HCT116 (cell line): Measurements from ENCODE around the gene TMEM234. TPM values are rescaled to one million over a fixed set of nuclear protein-coding genes. Genes with fewer than 3 reads are reported as not detected.

ENCODE experiments used
- ATAC-seq: fragments of 200-7000 bp; cut with Tn5 transposase; 2 replicates; pipeline ENCODE4 v1.9.1; 2020; ENCODE audit warnings: mild to moderate bottlenecking, moderate library complexity
- BruUV-seq: library from RNA; stranded (reverse); fragments of 400-500 nt; replicated peaks from 2 replicates; lab custom pipeline; 2021; lab: Mats Ljungman, UMichigan
- CTCF ChIA-PET: fragments of 300-600 bp; sonication (Branson Sonifier 250); formaldehyde crosslinking; loops from one replicate; lab custom pipeline; 2021; ENCODE audit warnings: antibody characterized with exemption; lab: Charles Lee
- POLR2A ChIA-PET: fragments of 300-600, 350-600 bp; sonication (Branson Sonifier 250); formaldehyde crosslinking; loops from one replicate; lab custom pipeline; 2021; ENCODE audit warnings: antibody characterized with exemption; lab: Charles Lee
- RAD21 ChIA-PET, 2 experiments: fragments of 300-600 bp; sonication (Branson Sonifier 250); formaldehyde crosslinking; loops; one replicate each; lab custom pipeline; 2023; ENCODE audit warnings: low total read pairs in 2 of 2; ENCODE audit not compliant: uncharacterized antibody in 2 of 2, unreplicated experiment in 2 of 2, low non-redundant PET in 1 of 2; lab: Charles Lee
- DNase-seq: peaks from one replicate; pipeline ENCODE4 v3.0.0-alpha.2; 2010; ENCODE audit warnings: low read depth, low spot score
- H2AFZ ChIP-seq: fragments of 200-600 bp; shearing (Covaris generic), sonication (generic); 2 replicates; pipeline ENCODE4 v1.6.1; 2017; ENCODE audit warnings: low read depth, mixed run types, mixed read lengths, antibody characterized with exemption, low read length; ENCODE audit not compliant: poor library complexity, severe bottlenecking
- H3K27ac ChIP-seq: 2 replicates; pipeline ENCODE4 v1.5.1; 2012; ENCODE audit warnings: low read depth, low read length
- H3K27me3 ChIP-seq: fragments of 200-600 bp; sonication (generic); 2 replicates; pipeline ENCODE4 v1.6.1; 2016; ENCODE audit warnings: mixed run types, low read length, mixed read lengths; ENCODE audit not compliant: insufficient read depth
- H3K36me3 ChIP-seq, 2 experiments: fragments of 200-500 bp in 1 of 2; fragments of 200-600 bp in 1 of 2; sonication (Bioruptor generic) in 1 of 2; sonication (generic) in 1 of 2; 2 replicates each; pipeline versions ENCODE4 v1.5.1 to v1.6.1; 2014 to 2016; ENCODE audit warnings: low read length in 2 of 2, inconsistent platforms in 1 of 2, mixed read lengths in 1 of 2, mixed run types in 1 of 2; ENCODE audit not compliant: insufficient read depth in 2 of 2, control insufficient read depth in 1 of 2
- H3K4me1 ChIP-seq, 2 experiments: fragments of 200-600 bp in 1 of 2; sonication (generic) in 1 of 2; 2 replicates each; pipeline versions ENCODE4 v1.5.1 to v1.6.1; 2012 to 2017; ENCODE audit warnings: low read length in 2 of 2, inconsistent platforms in 1 of 2, mild to moderate bottlenecking in 1 of 2, mixed read lengths in 1 of 2, mixed run types in 1 of 2, moderate library complexity in 1 of 2; ENCODE audit not compliant: insufficient read depth in 2 of 2, control insufficient read depth in 1 of 2
- H3K4me2 ChIP-seq: fragments of 200-600 bp; sonication (generic); 2 replicates; pipeline ENCODE4 v1.6.1; 2017; ENCODE audit warnings: mixed run types, low read length, mixed read lengths
- H3K4me3 ChIP-seq, 2 experiments: fragments of 200-600 bp in 1 of 2; sonication (generic) in 1 of 2; replicated peaks in 1 of 2; 2 replicates each; pipeline ENCODE4 v1.5.1; 2011 to 2016; ENCODE audit warnings: low read length in 2 of 2, control low read depth in 1 of 2, low read depth in 1 of 2, mild to moderate bottlenecking in 1 of 2, mixed read lengths in 1 of 2, mixed run types in 1 of 2
- H3K79me2 ChIP-seq: fragments of 200-600 bp; sonication (generic); 2 replicates; pipeline ENCODE4 v1.6.1; 2017; ENCODE audit warnings: mild to moderate bottlenecking, mixed run types, low read length, moderate library complexity, mixed read lengths; ENCODE audit not compliant: insufficient read depth
- H3K9ac ChIP-seq: fragments of 200-600 bp; sonication (generic); 2 replicates; pipeline ENCODE4 v1.6.1; 2016; ENCODE audit warnings: low read length, mixed read lengths
- H3K9me2 ChIP-seq: fragments of 200-600 bp; sonication (generic), shearing (Covaris generic); 2 replicates; pipeline ENCODE4 v1.6.1; 2017; ENCODE audit warnings: mixed run types, mild to moderate bottlenecking, moderate library complexity; ENCODE audit not compliant: insufficient read depth
- H3K9me3 ChIP-seq, 2 experiments: fragments of 200-500 bp in 1 of 2; fragments of 200-600 bp in 1 of 2; sonication (Bioruptor generic) in 1 of 2; sonication (generic) in 1 of 2; 2 replicates each; pipeline ENCODE4 v1.6.1; 2014 to 2017; ENCODE audit warnings: low read length in 2 of 2, mixed read lengths in 2 of 2, inconsistent platforms in 1 of 2, low read depth in 1 of 2, mild to moderate bottlenecking in 1 of 2, mixed run types in 1 of 2, moderate library complexity in 1 of 2; ENCODE audit not compliant: control insufficient read depth in 1 of 2, insufficient read depth in 1 of 2
- H4K20me1 ChIP-seq: fragments of 200-600 bp; sonication (generic), shearing (Covaris generic); 2 replicates; pipeline ENCODE4 v1.6.1; 2017; ENCODE audit warnings: mixed run types, mild to moderate bottlenecking, moderate library complexity; ENCODE audit not compliant: insufficient read depth
- CBX3 ChIP-seq: IDR thresholded peaks from 2 replicates; pipeline ENCODE4 v1.6.1; 2012; ENCODE audit warnings: low read depth
- CTCF ChIP-seq, 3 experiments: fragments of 200-600 bp in 1 of 3; sonication (generic) in 1 of 3; IDR thresholded peaks in 2 of 3; conservative IDR thresholded peaks in 1 of 3; 2 replicates each; pipeline ENCODE4 v1.5.1; 2012 to 2017; ENCODE audit warnings: low read depth in 2 of 3, low read length in 2 of 3, antibody characterized with exemption in 1 of 3, borderline replicate concordance in 1 of 3, control low read depth in 1 of 3, mild to moderate bottlenecking in 1 of 3, mixed read lengths in 1 of 3, mixed run types in 1 of 3, moderate library complexity in 1 of 3; ENCODE audit not compliant: insufficient read depth in 1 of 3
- EGR1 ChIP-seq: IDR thresholded peaks from 2 replicates; pipeline ENCODE4 v1.6.1; 2012; ENCODE audit warnings: low read depth
- FOSL1 ChIP-seq: IDR thresholded peaks from 2 replicates; pipeline ENCODE4 v1.6.1; 2012; ENCODE audit warnings: low read depth
- JUND ChIP-seq: IDR thresholded peaks from 2 replicates; pipeline ENCODE4 v1.6.1; 2012
- POLR2A ChIP-seq: IDR thresholded peaks from 2 replicates; pipeline ENCODE4 v1.7.0; 2011; ENCODE audit warnings: borderline replicate concordance; ENCODE audit not compliant: insufficient read depth, insufficient read length; ENCODE audit errors: extremely low read depth
- RAD21 ChIP-seq: IDR thresholded peaks from 2 replicates; pipeline ENCODE4 v1.6.1; 2012; ENCODE audit warnings: low read depth, mild to moderate bottlenecking
- SIN3A ChIP-seq: IDR thresholded peaks from 2 replicates; pipeline ENCODE4 v1.6.1; 2012; ENCODE audit warnings: low read depth
- SP1 ChIP-seq: IDR thresholded peaks from 2 replicates; pipeline ENCODE4 v1.6.1; 2012; ENCODE audit warnings: low read depth
- SRF ChIP-seq: IDR thresholded peaks from 2 replicates; pipeline ENCODE4 v1.6.1; 2012; ENCODE audit warnings: low read depth
- TCF7L2 ChIP-seq: IDR thresholded peaks from 2 replicates; pipeline ENCODE4 v1.7.0; 2011; ENCODE audit warnings: borderline replicate concordance, inconsistent platforms; ENCODE audit not compliant: insufficient read depth, insufficient read length; ENCODE audit errors: extremely low read depth
- ZBTB33 ChIP-seq: IDR thresholded peaks from 2 replicates; pipeline ENCODE4 v1.6.1; 2011; ENCODE audit warnings: mild to moderate bottlenecking, low read length, moderate library complexity; ENCODE audit not compliant: insufficient replicate concordance; ENCODE audit errors: extremely low read depth
- ZFX ChIP-seq: fragments of 450-650 bp; IDR thresholded peaks from 2 replicates; pipeline ENCODE4 v1.6.1; 2017
- intact Hi-C: fragments of 100-400 bp; cut with micrococcal nuclease; formaldehyde crosslinking; loops from 2 replicates; pipeline ENCODE4 v1.10.0; 2022
- total RNA-seq: library from RNA; stranded (reverse); gene quantifications from one replicate; pipeline ENCODE4 v1.2.1, GENCODE V29; 2021; ENCODE audit not compliant: unreplicated experiment

The TMEM234 gene
- total RNA-seq, 1 experiment from 2014 or later, result 12.3 TPM

- Histone ChIP-seq H3K36me3 (peaks cover 27 to 50% of the 10 kb centered on the region in 2 experiments), H3K9me3 (no peaks in the 10 kb centered on the region), H4K20me1 (no peaks in the 10 kb centered on the region; the same call in 1 of the 2 replicates), H3K4me1 (peaks cover 5 to 21% of the 10 kb centered on the region in 2 experiments; a peak in 3 of 4 replicates), H3K79me2 (no peaks in the 10 kb centered on the region), H3K9me2 (no peaks in the 10 kb centered on the region), H3K27ac (no peak overlapping the region; the same call in 1 of the 2 replicates), H3K4me2 (no peak overlapping the region), H2AFZ (no peak overlapping the region), H3K9ac (no peak overlapping the region), H3K4me3 (no peak overlapping the region), H3K27me3 (no peaks in the 10 kb centered on the region)
- no peak for DNase-seq
- intact Hi-C loops, result no loop called here
- ATAC-seq, result no peak
- no TSS peak for BruUV-seq
- CTCF ChIA-PET, result interaction anchor here (1.1 kb wide), 1 partner anchor 13 kb away, joined by 3 read pairs; no protein-coding TSS in a partner anchor
- TF ChIP-seq SRF, result no peak
- no peak for TF ChIP-seq POLR2A
- no peak for TF ChIP-seq JUND
- TF ChIP-seq FOSL1, result no peak
- TF ChIP-seq SP1, result no peak
- no peak for TF ChIP-seq CBX3
- TF ChIP-seq ZFX, result no peak
- no peak for TF ChIP-seq EGR1
- TF ChIP-seq RAD21, result no peak
- no peak for TF ChIP-seq SIN3A
- no peak for TF ChIP-seq TCF7L2
- no peak for TF ChIP-seq CTCF (IDR thresholded peaks at IDR 0.05 in 2 of 3, conservative IDR thresholded peaks at IDR 0.05 in 1 of 3; ENCODE audit: borderline replicate concordance in 1 of 3, insufficient read depth in 1 of 3, low read depth in 2 of 3, low read length in 2 of 3)
- TF ChIP-seq ZBTB33, result no peak
- POLR2A ChIA-PET, result no interaction called here
- RAD21 ChIA-PET, result no interaction called here
Observed at GRCh38 chr1:32197074-32197473, 25.1 kb downstream of the TMEM234 start.
